ENCODE measurements around the gene RAB11FIP4.

- TF ChIP-seq CTCF (IDR thresholded peaks at IDR 0.05) (no peak), POLR2A (IDR thresholded peaks at IDR 0.05) (no peak)
Measured at GRCh38 chr17:31379597-31380205, 11.8 kb upstream of the RAB11FIP4 start.
